Measurements from ENCODE around the gene SLC25A1. TPM values are rescaled to one million over a fixed set of nuclear protein-coding genes. Genes with fewer than 3 reads are reported as not detected.

The SLC25A1 gene
- total and polyA plus RNA-seq, 2 experiments from 2014 or later = 141 to 242 TPM

GRCh38 chr22:19143967-19144400, 34.6 kb downstream of the SLC25A1 start (continued):
- TF ChIP-seq, protein P1, sequence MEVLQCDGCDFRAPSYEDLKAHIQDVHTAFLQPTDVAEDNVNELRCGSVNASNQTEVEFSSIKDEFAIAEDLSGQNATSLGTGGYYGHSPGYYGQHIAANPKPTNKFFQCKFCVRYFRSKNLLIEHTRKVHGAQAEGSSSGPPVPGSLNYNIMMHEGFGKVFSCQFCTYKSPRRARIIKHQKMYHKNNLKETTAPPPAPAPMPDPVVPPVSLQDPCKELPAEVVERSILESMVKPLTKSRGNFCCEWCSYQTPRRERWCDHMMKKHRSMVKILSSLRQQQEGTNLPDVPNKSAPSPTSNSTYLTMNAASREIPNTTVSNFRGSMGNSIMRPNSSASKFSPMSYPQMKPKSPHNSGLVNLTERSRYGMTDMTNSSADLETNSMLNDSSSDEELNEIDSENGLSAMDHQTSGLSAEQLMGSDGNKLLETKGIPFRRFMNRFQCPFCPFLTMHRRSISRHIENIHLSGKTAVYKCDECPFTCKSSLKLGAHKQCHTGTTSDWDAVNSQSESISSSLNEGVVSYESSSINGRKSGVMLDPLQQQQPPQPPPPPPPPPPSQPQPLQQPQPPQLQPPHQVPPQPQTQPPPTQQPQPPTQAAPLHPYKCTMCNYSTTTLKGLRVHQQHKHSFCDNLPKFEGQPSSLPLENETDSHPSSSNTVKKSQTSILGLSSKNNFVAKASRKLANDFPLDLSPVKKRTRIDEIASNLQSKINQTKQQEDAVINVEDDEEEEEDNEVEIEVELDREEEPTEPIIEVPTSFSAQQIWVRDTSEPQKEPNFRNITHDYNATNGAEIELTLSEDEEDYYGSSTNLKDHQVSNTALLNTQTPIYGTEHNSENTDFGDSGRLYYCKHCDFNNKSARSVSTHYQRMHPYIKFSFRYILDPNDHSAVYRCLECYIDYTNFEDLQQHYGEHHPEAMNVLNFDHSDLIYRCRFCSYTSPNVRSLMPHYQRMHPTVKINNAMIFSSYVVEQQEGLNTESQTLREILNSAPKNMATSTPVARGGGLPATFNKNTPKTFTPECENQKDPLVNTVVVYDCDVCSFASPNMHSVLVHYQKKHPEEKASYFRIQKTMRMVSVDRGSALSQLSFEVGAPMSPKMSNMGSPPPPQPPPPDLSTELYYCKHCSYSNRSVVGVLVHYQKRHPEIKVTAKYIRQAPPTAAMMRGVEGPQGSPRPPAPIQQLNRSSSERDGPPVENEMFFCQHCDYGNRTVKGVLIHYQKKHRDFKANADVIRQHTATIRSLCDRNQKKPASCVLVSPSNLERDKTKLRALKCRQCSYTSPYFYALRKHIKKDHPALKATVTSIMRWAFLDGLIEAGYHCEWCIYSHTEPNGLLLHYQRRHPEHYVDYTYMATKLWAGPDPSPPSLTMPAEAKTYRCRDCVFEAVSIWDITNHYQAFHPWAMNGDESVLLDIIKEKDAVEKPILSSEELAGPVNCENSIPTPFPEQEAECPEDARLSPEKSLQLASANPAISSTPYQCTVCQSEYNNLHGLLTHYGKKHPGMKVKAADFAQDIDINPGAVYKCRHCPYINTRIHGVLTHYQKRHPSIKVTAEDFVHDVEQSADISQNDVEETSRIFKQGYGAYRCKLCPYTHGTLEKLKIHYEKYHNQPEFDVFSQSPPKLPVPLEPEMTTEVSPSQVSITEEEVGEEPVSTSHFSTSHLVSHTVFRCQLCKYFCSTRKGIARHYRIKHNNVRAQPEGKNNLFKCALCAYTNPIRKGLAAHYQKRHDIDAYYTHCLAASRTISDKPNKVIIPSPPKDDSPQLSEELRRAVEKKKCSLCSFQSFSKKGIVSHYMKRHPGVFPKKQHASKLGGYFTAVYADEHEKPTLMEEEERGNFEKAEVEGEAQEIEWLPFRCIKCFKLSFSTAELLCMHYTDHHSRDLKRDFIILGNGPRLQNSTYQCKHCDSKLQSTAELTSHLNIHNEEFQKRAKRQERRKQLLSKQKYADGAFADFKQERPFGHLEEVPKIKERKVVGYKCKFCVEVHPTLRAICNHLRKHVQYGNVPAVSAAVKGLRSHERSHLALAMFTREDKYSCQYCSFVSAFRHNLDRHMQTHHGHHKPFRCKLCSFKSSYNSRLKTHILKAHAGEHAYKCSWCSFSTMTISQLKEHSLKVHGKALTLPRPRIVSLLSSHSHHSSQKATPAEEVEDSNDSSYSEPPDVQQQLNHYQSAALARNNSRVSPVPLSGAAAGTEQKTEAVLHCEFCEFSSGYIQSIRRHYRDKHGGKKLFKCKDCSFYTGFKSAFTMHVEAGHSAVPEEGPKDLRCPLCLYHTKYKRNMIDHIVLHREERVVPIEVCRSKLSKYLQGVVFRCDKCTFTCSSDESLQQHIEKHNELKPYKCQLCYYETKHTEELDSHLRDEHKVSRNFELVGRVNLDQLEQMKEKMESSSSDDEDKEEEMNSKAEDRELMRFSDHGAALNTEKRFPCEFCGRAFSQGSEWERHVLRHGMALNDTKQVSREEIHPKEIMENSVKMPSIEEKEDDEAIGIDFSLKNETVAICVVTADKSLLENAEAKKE (CRISPR knock-in tag; IDR thresholded peaks at IDR 0.05) = no peak
- TF ChIP-seq ZNF331 (CRISPR knock-in tag; IDR thresholded peaks at IDR 0.05; ENCODE audit: low read depth) = no peak
- TF ChIP-seq NANOG (IDR thresholded peaks at IDR 0.05; ENCODE audit: borderline replicate concordance) = no peak

DNA sequence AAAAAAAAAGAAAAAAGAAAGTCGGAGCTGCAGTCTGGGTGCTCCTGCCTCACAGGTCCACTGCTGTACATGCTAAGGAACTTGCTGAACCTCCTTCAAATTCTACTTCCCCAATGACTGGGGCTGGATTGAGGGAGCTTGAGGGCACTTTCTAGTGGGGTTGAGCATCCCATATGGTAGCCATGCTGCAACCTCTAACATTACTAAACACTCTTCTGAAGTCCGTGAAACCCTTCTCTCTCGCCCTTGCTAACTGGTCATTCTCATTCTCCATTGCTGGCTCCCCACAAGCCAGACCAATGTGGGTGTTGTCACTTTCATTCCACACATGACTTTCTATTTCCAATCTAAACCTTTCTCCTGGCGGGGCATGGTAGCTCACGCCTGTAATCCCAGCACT, 35.3 kb downstream of the SLC25A1 start:
- Mint-ChIP-seq H3K27ac (no peak overlapping the region), H3K36me3 (ENCODE audit: low read depth) (peaks cover 32% of the 10 kb centered on the region), H3K27me3 (ENCODE audit: insufficient read depth, low read depth, poor library complexity) (peaks cover 31% of the 10 kb centered on the region), H3K4me3 (peak overlapping the region; percentile 94), H3K9me3 (no peaks in the 10 kb centered on the region), H3K4me1 (peaks cover 19% of the 10 kb centered on the region)
- no peak for DNase-seq (ENCODE audit: low spot score)
- H3K27me3 ChIP-seq (ENCODE audit: insufficient read depth) = peaks cover 34% of the 10 kb centered on the region
- 0 out of 2 replicates have a peak, but pooled peaks cover 4% of the 10 kb centered on the region for H3F3A ChIP-seq (replicated peaks; ENCODE audit: low read depth)
- peaks cover 4% of the 10 kb centered on the region; the same call in 1 of the 2 replicates for H3K4me1 ChIP-seq (ENCODE audit: insufficient read depth)
- H3K27ac ChIP-seq (ENCODE audit: low read depth) = no peak overlapping the region
- no peak overlapping the region for H2AFZ ChIP-seq
- H3K79me2 ChIP-seq (replicated peaks; ENCODE audit: insufficient read depth) = peaks cover 12% of the 10 kb centered on the region
- ATAC-seq = no peak
- H3K9me2 ChIP-seq (ENCODE audit: insufficient read depth) = no peaks in the 10 kb centered on the region
- peaks cover 6% of the 10 kb centered on the region for H3K36me3 ChIP-seq (ENCODE audit: insufficient read depth)
- no peaks in the 10 kb centered on the region for H4K20me1 ChIP-seq (replicated peaks; ENCODE audit: insufficient read depth)
- TF ChIP-seq POLR2AphosphoS5 (IDR thresholded peaks at IDR 0.05; ENCODE audit: low read depth) (no peak), JUNB (IDR thresholded peaks at IDR 0.05; ENCODE audit: unreplicated experiment) (no peak), STAT1 (IDR thresholded peaks at IDR 0.05; ENCODE audit: unreplicated experiment) (no peak), REST (IDR thresholded peaks at IDR 0.05; ENCODE audit: unreplicated experiment) (no peak), EZH2phosphoT487 (IDR thresholded peaks at IDR 0.05; ENCODE audit: unreplicated experiment) (no peak), ZNF331 (CRISPR knock-in tag; IDR thresholded peaks at IDR 0.05; ENCODE audit: low read depth) (no peak)
- TF ChIP-seq, protein P2, sequence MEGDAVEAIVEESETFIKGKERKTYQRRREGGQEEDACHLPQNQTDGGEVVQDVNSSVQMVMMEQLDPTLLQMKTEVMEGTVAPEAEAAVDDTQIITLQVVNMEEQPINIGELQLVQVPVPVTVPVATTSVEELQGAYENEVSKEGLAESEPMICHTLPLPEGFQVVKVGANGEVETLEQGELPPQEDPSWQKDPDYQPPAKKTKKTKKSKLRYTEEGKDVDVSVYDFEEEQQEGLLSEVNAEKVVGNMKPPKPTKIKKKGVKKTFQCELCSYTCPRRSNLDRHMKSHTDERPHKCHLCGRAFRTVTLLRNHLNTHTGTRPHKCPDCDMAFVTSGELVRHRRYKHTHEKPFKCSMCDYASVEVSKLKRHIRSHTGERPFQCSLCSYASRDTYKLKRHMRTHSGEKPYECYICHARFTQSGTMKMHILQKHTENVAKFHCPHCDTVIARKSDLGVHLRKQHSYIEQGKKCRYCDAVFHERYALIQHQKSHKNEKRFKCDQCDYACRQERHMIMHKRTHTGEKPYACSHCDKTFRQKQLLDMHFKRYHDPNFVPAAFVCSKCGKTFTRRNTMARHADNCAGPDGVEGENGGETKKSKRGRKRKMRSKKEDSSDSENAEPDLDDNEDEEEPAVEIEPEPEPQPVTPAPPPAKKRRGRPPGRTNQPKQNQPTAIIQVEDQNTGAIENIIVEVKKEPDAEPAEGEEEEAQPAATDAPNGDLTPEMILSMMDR (conservative IDR thresholded peaks at IDR 0.05; ENCODE audit: low read depth in 2 of 2) = no peak
- TF ChIP-seq, protein P3, sequence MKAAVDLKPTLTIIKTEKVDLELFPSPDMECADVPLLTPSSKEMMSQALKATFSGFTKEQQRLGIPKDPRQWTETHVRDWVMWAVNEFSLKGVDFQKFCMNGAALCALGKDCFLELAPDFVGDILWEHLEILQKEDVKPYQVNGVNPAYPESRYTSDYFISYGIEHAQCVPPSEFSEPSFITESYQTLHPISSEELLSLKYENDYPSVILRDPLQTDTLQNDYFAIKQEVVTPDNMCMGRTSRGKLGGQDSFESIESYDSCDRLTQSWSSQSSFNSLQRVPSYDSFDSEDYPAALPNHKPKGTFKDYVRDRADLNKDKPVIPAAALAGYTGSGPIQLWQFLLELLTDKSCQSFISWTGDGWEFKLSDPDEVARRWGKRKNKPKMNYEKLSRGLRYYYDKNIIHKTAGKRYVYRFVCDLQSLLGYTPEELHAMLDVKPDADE (IDR thresholded peaks at IDR 0.05) = no peak
- peak overlapping the region; percentile 99 for H3K4me2 ChIP-seq
- H3K4me3 ChIP-seq = peak overlapping the region; percentile 98; the same call in 1 of the 2 replicates

Measured in GM23338 (cell line).